Measurements from ENCODE around the gene NRGN. TPM values are rescaled to one million over a fixed set of nuclear protein-coding genes. Genes with fewer than 3 reads are reported as not detected.

NRGN gene
- 0.28 and 1.7 TPM in 2 replicates for total RNA-seq

GRCh38 chr11:124739479-124740276, at the start of gene NRGN:
Gene NRGN (plus strand): TSS chr11:124739942. CDS start chr11:124740085, 143 bp downstream.

GRCh38 chr11:124751741-124752470, 12.2 kb downstream of the NRGN start, which contains the start of gene VSIG2:
Gene VSIG2 (minus strand): TSS chr11:124752255. CDS start chr11:124752137, 118 bp downstream.

GRCh38 chr11:124762105-124762623, 22.4 kb downstream of the NRGN start, which contains the start of gene ESAM:
Gene ESAM (minus strand): TSS chr11:124762290. CDS start chr11:124762154, 136 bp downstream.

Other genes starting within 250 kb of the NRGN start
- gene OR8B12, start 196.3 kb upstream of the NRGN start, total RNA-seq = not detected in 2 replicates
- gene OR8A1, start 169.9 kb upstream of the NRGN start, total RNA-seq = not detected in 2 replicates
- gene PANX3, start 128.5 kb upstream of the NRGN start, total RNA-seq = not detected in 2 replicates
- 17.5 and 20.5 TPM in 2 replicates for gene TBRG1, start 117.1 kb upstream of the NRGN start, total RNA-seq
- gene SIAE, start 66.2 kb upstream of the NRGN start, total RNA-seq = 8.6 and 15.2 TPM in 2 replicates
- gene SPA17, start 66.0 kb upstream of the NRGN start, total RNA-seq = 16.2 and 19.5 TPM in 2 replicates
- 0.63 and 2.2 TPM in 2 replicates for gene VSIG2, start 12.3 kb downstream of the NRGN start, total RNA-seq
- gene ESAM, start 22.3 kb downstream of the NRGN start, total RNA-seq = not detected in 2 replicates
- gene MSANTD2, start 60.5 kb downstream of the NRGN start, total RNA-seq = 3.6 and 5.0 TPM in 2 replicates
- 14.2 and 21.7 TPM in 2 replicates for gene ROBO3, start 125.5 kb downstream of the NRGN start, total RNA-seq
- gene ROBO4, start 157.9 kb downstream of the NRGN start, total RNA-seq = 0.35 TPM in 1 of 2 replicates, not detected in the other
- gene HEPN1, start 179.3 kb downstream of the NRGN start, total RNA-seq = not detected in 2 replicates
- gene HEPACAM, start 196.1 kb downstream of the NRGN start, total RNA-seq = not detected in 2 replicates
- gene CCDC15, start 214.3 kb downstream of the NRGN start, total RNA-seq = 1.7 and 2.5 TPM in 2 replicates

Data from airway epithelial cell (primary cell).